Neutrophil (primary cell): Measurements from ENCODE around the gene ATRN.

ENCODE experiments used
- H3K27ac ChIP-seq: fragments of 200-600 bp; sonication (generic); 2 replicates; pipeline ENCODE4 v1.5.1; 2016; ENCODE audit warnings: mild to moderate bottlenecking, moderate library complexity
- H3K27me3 ChIP-seq: fragments of 200-600 bp; sonication (generic); 2 replicates; pipeline ENCODE4 v1.6.0; 2016; ENCODE audit warnings: mild to moderate bottlenecking
- H3K36me3 ChIP-seq: fragments of 200-600 bp; sonication (generic); 2 replicates; pipeline ENCODE4 v1.5.1; 2017
- H3K4me1 ChIP-seq, 2 experiments: fragments of 200-600 bp in 1 of 2; sonication (generic) in 1 of 2; 1 replicate in 1 of 2; 2 replicates in 1 of 2; pipeline versions ENCODE4 v1.5.1 to v1.6.1; 2013 to 2016; ENCODE audit warnings: low read depth in 1 of 2, low read length in 1 of 2, mild to moderate bottlenecking in 1 of 2, moderate library complexity in 1 of 2; ENCODE audit not compliant: control insufficient read depth in 1 of 2, insufficient read depth in 1 of 2
- H3K4me3 ChIP-seq, 2 experiments: fragments of 200-600 bp in 1 of 2; sonication (generic) in 1 of 2; 1 replicate in 1 of 2; 2 replicates in 1 of 2; pipeline ENCODE4 v1.5.1; 2013 to 2016; ENCODE audit warnings: low read depth in 1 of 2, low read length in 1 of 2, mild to moderate bottlenecking in 1 of 2, moderate library complexity in 1 of 2
- H3K9me3 ChIP-seq: fragments of 200-600 bp; sonication (generic); 2 replicates; pipeline ENCODE4 v1.5.1; 2016
- CTCF ChIP-seq: fragments of 200-600 bp; sonication (generic); IDR thresholded peaks from 2 replicates; pipeline ENCODE4 v1.5.1; 2016; ENCODE audit warnings: antibody characterized with exemption

ATRN gene

GRCh38 chr20:3660262-3661059, 189.6 kb downstream of the ATRN start:
- peaks cover 3 to 19% of the 10 kb centered on the region in 2 experiments for H3K4me1 ChIP-seq
- no peaks in the 10 kb centered on the region for H3K36me3 ChIP-seq
- H3K4me3 ChIP-seq = peak overlapping the region in 1 of 2 experiments; percentile 24
- no peak overlapping the region for H3K27ac ChIP-seq
- no peak for TF ChIP-seq CTCF
- peaks cover 73% of the 10 kb centered on the region for H3K27me3 ChIP-seq
- no peaks in the 10 kb centered on the region for H3K9me3 ChIP-seq

- peaks cover 3 to 19% of the 10 kb centered on the region in 2 experiments for H3K4me1 ChIP-seq
- no peak overlapping the region for H3K4me3 ChIP-seq
- H3K9me3 ChIP-seq = no peaks in the 10 kb centered on the region
- no peak overlapping the region for H3K27ac ChIP-seq
- no peak for TF ChIP-seq CTCF
- H3K27me3 ChIP-seq = peaks cover 73% of the 10 kb centered on the region
- H3K36me3 ChIP-seq = no peaks in the 10 kb centered on the region
Observed at GRCh38 chr20:3661060-3661813, 190.4 kb downstream of the ATRN start.

GRCh38 chr20:3661814-3662665, 191.2 kb downstream of the ATRN start:
- H3K27me3 ChIP-seq = peaks cover 73% of the 10 kb centered on the region
- H3K4me1 ChIP-seq = peaks cover 3 to 19% of the 10 kb centered on the region in 2 experiments
- no peaks in the 10 kb centered on the region for H3K36me3 ChIP-seq
- no peaks in the 10 kb centered on the region for H3K9me3 ChIP-seq
- no peak overlapping the region for H3K4me3 ChIP-seq
- TF ChIP-seq CTCF = no peak
- H3K27ac ChIP-seq = no peak overlapping the region

- Histone ChIP-seq H3K27ac (no peak within 1 kb of the TSS), H3K27me3 (peaks cover 66% of the 10 kb centered on the region), H3K4me1 (peaks cover 3 to 19% of the 10 kb centered on the region in 2 experiments), H3K9me3 (no peaks in the 10 kb centered on the region), H3K4me3 (no peak within 1 kb of the TSS), H3K36me3 (no peaks in the 10 kb centered on the region)
- TF ChIP-seq CTCF = no peak
Observed at GRCh38 chr20:3663031-3663701, 192.3 kb downstream of the ATRN start, which contains the start of gene GFRA4. Gene GFRA4, minus strand, starts transcription at chr20:3663399. Its CDS starts 0 bp downstream, at chr20:3663399.

GRCh38 chr20:3663858-3664257, 193.0 kb downstream of the ATRN start:
- Histone ChIP-seq H3K9me3 (no peaks in the 10 kb centered on the region), H3K36me3 (no peaks in the 10 kb centered on the region)

More at GRCh38 chr20:3663858-3664257, 193.0 kb downstream of the ATRN start:
- peaks cover 3 to 15% of the 10 kb centered on the region in 2 experiments for H3K4me1 ChIP-seq
- no peak for TF ChIP-seq CTCF
- H3K27ac ChIP-seq = no peak overlapping the region
- peaks cover 61% of the 10 kb centered on the region for H3K27me3 ChIP-seq
- no peak overlapping the region for H3K4me3 ChIP-seq
